K562 (cell line): ENCODE measurements around the gene ANKRD13D. TPM values are rescaled to one million over a fixed set of nuclear protein-coding genes. Genes with fewer than 3 reads are reported as not detected.
A peak's percentile ranks its signal among the peaks of the same experiment; 100 is the strongest.

Experiments
- ATAC-seq: fragments of 200-7000 bp; cut with Tn5 transposase; 3 replicates; pipeline ENCODE4 v1.9.1; 2020; ENCODE audit warnings: moderate library complexity
- BruUV-seq: library from RNA; stranded (reverse); fragments of 400-500 nt; replicated peaks from 2 replicates; lab custom pipeline; 2021; lab: Mats Ljungman, UMichigan
- CTCF ChIA-PET: fragments of 300-600 bp; formaldehyde crosslinking; extraction: SDS; loops from one replicate; lab custom pipeline; 2021; ENCODE audit warnings: low intra/inter-chr PET ratio; lab: Yijun Ruan, JAX
- POLR2A ChIA-PET: fragments of 300-600, 350-650 bp; sonication (Branson Sonifier 250); formaldehyde crosslinking; extraction: SDS; loops from one replicate; lab custom pipeline; 2021; ENCODE audit warnings: antibody characterized with exemption, inconsistent platforms; lab: Yijun Ruan, JAX
- DNase-seq, 4 experiments: peaks; one replicate each; pipeline versions ENCODE4 v3.0.0 to v3.0.0-alpha.2; 2011 to 2018; ENCODE audit warnings: low spot score in 3 of 4, mixed read lengths in 3 of 4; ENCODE audit errors: extremely low read depth in 1 of 4
- FAIRE-seq: peaks from 2 replicates; lab custom pipeline; 2011; peaks lifted over from hg19 to GRCh38; lab: Jason Lieb, UNC
- H2AFZ ChIP-seq: 2 replicates; pipeline ENCODE4 v1.6.0; 2011; ENCODE audit warnings: low read depth, low read length, control low read depth, inconsistent platforms
- H3K27ac ChIP-seq: fragments of 200-600 bp; 3 replicates; pipeline ENCODE4 v1.8.0; 2011; ENCODE audit warnings: low read depth, mild to moderate bottlenecking, control low read depth, inconsistent platforms, low read length, moderate library complexity, mixed read lengths; ENCODE audit errors: extremely low read depth
- H3K27me3 ChIP-seq, 2 experiments: fragments of 300-600 bp in 1 of 2; 2 replicates in 1 of 2; 3 replicates in 1 of 2; pipeline versions ENCODE4 v1.6.0 to v1.8.0; 2011; ENCODE audit warnings: inconsistent platforms in 2 of 2, low read length in 2 of 2, mild to moderate bottlenecking in 1 of 2, mixed read lengths in 1 of 2, moderate library complexity in 1 of 2; ENCODE audit not compliant: control insufficient read depth in 2 of 2, insufficient read depth in 2 of 2
- H3K36me3 ChIP-seq: fragments of 300-600 bp; 3 replicates; pipeline ENCODE4 v1.8.0; 2011; ENCODE audit warnings: mild to moderate bottlenecking, low read length, inconsistent platforms; ENCODE audit not compliant: control insufficient read depth, insufficient read depth
- H3K4me1 ChIP-seq, 2 experiments: fragments of 200-600 bp in 1 of 2; replicated peaks in 1 of 2; 2 replicates in 1 of 2; 3 replicates in 1 of 2; pipeline versions ENCODE4 v1.5.1 to v1.8.0; 2011; ENCODE audit warnings: inconsistent platforms in 2 of 2, low read length in 2 of 2, mild to moderate bottlenecking in 1 of 2, mixed read lengths in 1 of 2, moderate library complexity in 1 of 2; ENCODE audit not compliant: control insufficient read depth in 2 of 2, insufficient read depth in 2 of 2
- H3K4me2 ChIP-seq: 2 replicates; pipeline ENCODE4 v1.6.1; 2011; ENCODE audit warnings: low read length, control low read depth, inconsistent platforms, mixed read lengths; ENCODE audit not compliant: insufficient read depth
- H3K4me3 ChIP-seq: fragments of 200-600 bp; sonication (generic), shearing (Covaris generic); 2 replicates; pipeline ENCODE4 v1.5.1; 2016; ENCODE audit warnings: control low read depth, inconsistent platforms
- H3K79me2 ChIP-seq: fragments of 200-600 bp; 3 replicates; pipeline ENCODE4 v1.8.0; 2011; ENCODE audit warnings: low read length, inconsistent platforms; ENCODE audit not compliant: control insufficient read depth, insufficient read depth
- H3K9ac ChIP-seq, 2 experiments: 2 replicates each; pipeline versions ENCODE4 v1.6.0 to v1.6.1; 2011; ENCODE audit warnings: low read depth in 2 of 2, low read length in 2 of 2, control low read depth in 1 of 2, inconsistent platforms in 1 of 2, mild to moderate bottlenecking in 1 of 2, mixed read lengths in 1 of 2; ENCODE audit not compliant: insufficient read depth in 1 of 2
- H3K9me1 ChIP-seq: one replicate; pipeline ENCODE4 v1.6.0; 2011; ENCODE audit warnings: inconsistent platforms, mild to moderate bottlenecking, low read length, moderate library complexity; ENCODE audit not compliant: control insufficient read depth, insufficient read depth
- H3K9me3 ChIP-seq: replicated peaks from 2 replicates; pipeline ENCODE4 v1.5.1; 2011; ENCODE audit warnings: low read depth, low read length, inconsistent platforms; ENCODE audit not compliant: control insufficient read depth, insufficient read depth
- H4K20me1 ChIP-seq: replicated peaks from 2 replicates; pipeline ENCODE4 v1.6.1; 2011; ENCODE audit warnings: low read length, inconsistent platforms, mixed read lengths; ENCODE audit not compliant: control insufficient read depth, insufficient read depth
- GTF2E2 ChIP-seq: fragments of 200-800 bp; sonication (Bioruptor generic); IDR thresholded peaks from 2 replicates; pipeline ENCODE4 v1.6.1; 2016; ENCODE audit warnings: missing genetic modification characterization, missing compliant biosample characterization
- POLR2G ChIP-seq: fragments of 200-400 bp; formaldehyde crosslinking; IDR thresholded peaks from 2 replicates; pipeline ENCODE4 v1.6.1; 2017; ENCODE audit warnings: low read depth, mild to moderate bottlenecking, antibody characterized with exemption, low read length, moderate library complexity
- POLR3A ChIP-seq: IDR thresholded peaks from 2 replicates; pipeline ENCODE4 v1.6.1; 2011; ENCODE audit warnings: borderline replicate concordance, mild to moderate bottlenecking, moderate library complexity; ENCODE audit not compliant: insufficient read length, insufficient read depth; ENCODE audit errors: extremely low read depth
- PPARD ChIP-seq: fragments of 250-450 bp; sonication (Bioruptor Pico); IDR thresholded peaks from 2 replicates; pipeline ENCODE4 v1.8.0; 2022; ENCODE audit warnings: inconsistent platforms, mild to moderate bottlenecking, moderate library complexity
- RFX5 ChIP-seq: IDR thresholded peaks from 2 replicates; pipeline ENCODE4 v1.6.1; 2011; ENCODE audit warnings: low read depth, mild to moderate bottlenecking, improper control_type of control experiment, low read length
- SPI1 ChIP-seq: IDR thresholded peaks from 2 replicates; pipeline ENCODE4 v1.6.1; 2011; ENCODE audit warnings: low read depth, low read length, control low read depth, borderline replicate concordance
- YBX1 ChIP-seq: fragments of 450-650 bp; IDR thresholded peaks from 2 replicates; pipeline ENCODE4 v1.7.1; 2016; ENCODE audit warnings: mild to moderate bottlenecking
- ZBTB7A ChIP-seq: IDR thresholded peaks from 2 replicates; pipeline ENCODE4 v1.6.1; 2011; ENCODE audit warnings: low read depth, mild to moderate bottlenecking, low read length, moderate library complexity, borderline replicate concordance; ENCODE audit not compliant: control insufficient read depth
- ZNF143 ChIP-seq: sonication (generic); formaldehyde crosslinking; IDR thresholded peaks from 2 replicates; pipeline ENCODE4 v1.9.0; 2022; ENCODE audit warnings: mild to moderate bottlenecking, missing genetic modification reagents
- ZNF174 ChIP-seq: fragments of 250-450 bp; sonication (Bioruptor Pico); IDR thresholded peaks from 2 replicates; pipeline ENCODE4 v1.4.0; 2020; ENCODE audit warnings: mild to moderate bottlenecking
- WGBS: fragments of 100-300 bp; shearing (Covaris generic); methylation state at CpG from one replicate; pipeline ENCODE4 v1.1.6; 2016; ENCODE audit warnings: low coverage, mixed read lengths; ENCODE audit not compliant: insufficient coverage; ENCODE audit errors: missing lambda C conversion rate; 5-methylcytosine and 5-hydroxymethylcytosine counted together
- in situ Hi-C: fragments of 300-500 bp; cut with MboI; formaldehyde crosslinking; loops from 4 replicates; pipeline ENCODE4 v1.15.0; 2018; ENCODE audit warnings: inconsistent platforms, mixed read lengths
- intact Hi-C: fragments of 100-400 bp; cut with micrococcal nuclease; formaldehyde crosslinking; loops from 2 replicates; pipeline ENCODE4 v1.14.2; 2022
- polyA plus RNA-seq, 8 experiments: library from polyadenylated mRNA; depleted of rRNA in 4 of 8; stranded (reverse) in 5 of 8; unstranded in 3 of 8; fragments of >200 nt; fragmentation: Nextera tagmentation in 2 of 8; fragmentation: Illumina TruSeq in 1 of 8; extraction: Ambion mirVana in 2 of 8; extraction: Trizol in 1 of 8; gene quantifications; 2 replicates each; pipeline versions ENCODE4 v1.2.1 to v1.2.3, GENCODE V29; 2011 to 2014; ENCODE audit warnings: inconsistent platforms in 1 of 8, missing spikeins in 1 of 8
- total RNA-seq, 7 experiments: library from RNA; depleted of rRNA in 6 of 7; stranded (reverse); fragments of >200 nt in 6 of 7; fragmentation: Illumina TruSeq in 2 of 7; extraction: Trizol in 2 of 7; gene quantifications; 2 replicates each; pipeline versions ENCODE4 v1.2.1 to v1.2.3, GENCODE V29; 2011 to 2021; ENCODE audit warnings: low replicate concordance in 1 of 7
- TF ChIP-seq, protein P1 (sequence below): sonication (generic); formaldehyde crosslinking; IDR thresholded peaks from 2 replicates; pipeline ENCODE4 v1.8.0; 2022; ENCODE audit warnings: missing genetic modification reagents, mild to moderate bottlenecking, moderate library complexity, borderline replicate concordance
- TF ChIP-seq, protein P2 (sequence below): sonication (generic); formaldehyde crosslinking; IDR thresholded peaks from 2 replicates; pipeline ENCODE4 v1.8.0; 2022; ENCODE audit warnings: mild to moderate bottlenecking, low read depth, missing genetic modification reagents
- TF ChIP-seq, protein P3 (sequence below), 3 experiments: fragments of 200-800 bp in 1 of 3; sonication (Bioruptor generic) in 1 of 3; sonication (generic) in 1 of 3; formaldehyde crosslinking in 1 of 3; IDR thresholded peaks; 2 replicates each; pipeline versions ENCODE4 v1.6.1 to v1.8.0; 2016 to 2022; ENCODE audit warnings: mild to moderate bottlenecking in 2 of 3, missing compliant biosample characterization in 2 of 3, missing genetic modification characterization in 2 of 3, missing genetic modification reagents in 1 of 3

The ANKRD13D gene
- total and polyA plus RNA-seq, 9 of the 15 experiments (the other 6 are each of a cell fraction or from before 2014, with no cell fraction given): 0.94 to 40.9 (median 22.4) TPM

- POLR2A ChIA-PET: interaction anchor here (0.7 to 2.4 kb wide), 4 partner anchors 9 to 86 kb away, joined by 3 to 12 read pairs (median 4); no protein-coding TSS in a partner anchor
- in situ Hi-C loops: no loop called here
- Histone ChIP-seq H3K9ac (peak overlapping the region; percentile 81 to 96), H3K79me2 (peaks cover 71% of the 10 kb centered on the region), H3K4me2 (peak overlapping the region; percentile 93), H4K20me1 (peaks cover 20% of the 10 kb centered on the region; the same call in 1 of the 2 replicates), H3K27me3 (no peaks in the 10 kb centered on the region), H3K4me1 (peaks cover 34 to 68% of the 10 kb centered on the region in 2 experiments), H3K4me3 (peak overlapping the region; percentile 96; the same call in 1 of the 2 replicates), H3K9me3 (no peaks in the 10 kb centered on the region), H3K9me1 (peaks cover 7% of the 10 kb centered on the region), H3K27ac (peak overlapping the region; percentile 79; the same call in 2 of the 3 replicates), H3K36me3 (peaks cover 61% of the 10 kb centered on the region; the same call in 2 of the 3 replicates), H2AFZ (no peak overlapping the region)
- 56% methylated on average over 20 of the region's 21 CpGs for WGBS
- intact Hi-C loops: no loop called here
- CTCF ChIA-PET: interaction anchor here (3.5 kb wide), 1 partner anchor 49 kb away, joined by 35 read pairs; no protein-coding TSS in a partner anchor
- ATAC-seq (no peak), DNase-seq (no peak), FAIRE-seq (peak; percentile 69)
- no TSS peak for BruUV-seq
- TF ChIP-seq, protein P1, sequence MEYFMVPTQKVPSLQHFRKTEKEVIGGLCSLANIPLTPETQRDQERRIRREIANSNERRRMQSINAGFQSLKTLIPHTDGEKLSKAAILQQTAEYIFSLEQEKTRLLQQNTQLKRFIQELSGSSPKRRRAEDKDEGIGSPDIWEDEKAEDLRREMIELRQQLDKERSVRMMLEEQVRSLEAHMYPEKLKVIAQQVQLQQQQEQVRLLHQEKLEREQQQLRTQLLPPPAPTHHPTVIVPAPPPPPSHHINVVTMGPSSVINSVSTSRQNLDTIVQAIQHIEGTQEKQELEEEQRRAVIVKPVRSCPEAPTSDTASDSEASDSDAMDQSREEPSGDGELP (CRISPR knock-in tag): peak; percentile 47
- TF ChIP-seq POLR2G (0 out of 2 replicates have a peak, but pooled peaks have one; percentile 6), ZNF174 (CRISPR knock-in tag) (no peak), GTF2E2 (tag) (no peak), ZBTB7A (peak; percentile 29; the same call in 1 of the 2 replicates), YBX1 (no peak), ZNF143 (CRISPR knock-in tag) (peak; percentile 53; the same call in 1 of the 2 replicates), SPI1 (0 out of 2 replicates have a peak, but pooled peaks have one; percentile 36), POLR3A (no peak), RFX5 (no peak), PPARD (no peak)
- TF ChIP-seq, protein P2, sequence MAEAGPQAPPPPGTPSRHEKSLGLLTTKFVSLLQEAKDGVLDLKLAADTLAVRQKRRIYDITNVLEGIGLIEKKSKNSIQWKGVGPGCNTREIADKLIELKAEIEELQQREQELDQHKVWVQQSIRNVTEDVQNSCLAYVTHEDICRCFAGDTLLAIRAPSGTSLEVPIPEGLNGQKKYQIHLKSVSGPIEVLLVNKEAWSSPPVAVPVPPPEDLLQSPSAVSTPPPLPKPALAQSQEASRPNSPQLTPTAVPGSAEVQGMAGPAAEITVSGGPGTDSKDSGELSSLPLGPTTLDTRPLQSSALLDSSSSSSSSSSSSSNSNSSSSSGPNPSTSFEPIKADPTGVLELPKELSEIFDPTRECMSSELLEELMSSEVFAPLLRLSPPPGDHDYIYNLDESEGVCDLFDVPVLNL (CRISPR knock-in tag): no peak
- TF ChIP-seq, protein P3, sequence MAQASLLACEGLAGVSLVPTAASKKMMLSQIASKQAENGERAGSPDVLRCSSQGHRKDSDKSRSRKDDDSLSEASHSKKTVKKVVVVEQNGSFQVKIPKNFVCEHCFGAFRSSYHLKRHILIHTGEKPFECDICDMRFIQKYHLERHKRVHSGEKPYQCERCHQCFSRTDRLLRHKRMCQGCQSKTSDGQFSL (CRISPR knock-in tag; IDR thresholded peaks at IDR 0.05): no peak
- TF ChIP-seq, protein P3 (tag; IDR thresholded peaks at IDR 0.05): no peak
These were observed 20.8 kb upstream of the ANKRD13D start for GRCh38 chr11:67268081-67268961.
